ENCODE results near the gene AATK.

The AATK gene

GRCh38 chr17:81166033-81166492 lies at the start of gene AATK:
AATK (minus strand) TSS chr17:81166221; CDS start chr17:81165992, 229 bp downstream.
- no peak for DNase-seq (ENCODE audit: low spot score)

GRCh38 chr17:81213978-81214377 lies 48.0 kb upstream of the AATK start:
- FAIRE-seq: no peak
- DNase-seq (ENCODE audit: low spot score): no peak

More at GRCh38 chr17:81166033-81166492, at the start of gene AATK:
- FAIRE-seq: no peak

- no peak for FAIRE-seq
Measured at GRCh38 chr17:81212365-81212764, 46.3 kb upstream of the AATK start.

GRCh38 chr17:81210868-81211267 lies 44.8 kb upstream of the AATK start:
- FAIRE-seq (no peak), DNase-seq (ENCODE audit: low spot score) (no peak)

More at GRCh38 chr17:81212365-81212764, 46.3 kb upstream of the AATK start:
- DNase-seq (ENCODE audit: low spot score): no peak

- no peak for DNase-seq (ENCODE audit: low spot score)
- no peak for FAIRE-seq
Measured at GRCh38 chr17:81210466-81210865, 44.4 kb upstream of the AATK start.

GRCh38 chr17:81209141-81209540 lies 43.1 kb upstream of the AATK start:
- DNase-seq (ENCODE audit: low spot score) (no peak), FAIRE-seq (no peak)

- no peak for FAIRE-seq
Measured at GRCh38 chr17:81208651-81209050, 42.6 kb upstream of the AATK start.

GRCh38 chr17:81207610-81208581 lies 41.9 kb upstream of the AATK start:
- FAIRE-seq (no peak), DNase-seq (ENCODE audit: low spot score) (no peak)

More at GRCh38 chr17:81208651-81209050, 42.6 kb upstream of the AATK start:
- no peak for DNase-seq (ENCODE audit: low spot score)

GRCh38 chr17:81206657-81207056 lies 40.6 kb upstream of the AATK start:
- DNase-seq (ENCODE audit: low spot score) (no peak), FAIRE-seq (no peak)

GRCh38 chr17:81206166-81206565 lies 40.1 kb upstream of the AATK start:
- FAIRE-seq (no peak), DNase-seq (ENCODE audit: low spot score) (no peak)

GRCh38 chr17:81204578-81204977 lies 38.6 kb upstream of the AATK start:
- FAIRE-seq (no peak), DNase-seq (ENCODE audit: low spot score) (no peak)

- no peak for FAIRE-seq
- DNase-seq (ENCODE audit: low spot score): no peak
Measured at GRCh38 chr17:81203136-81203535, 37.1 kb upstream of the AATK start.

GRCh38 chr17:81202318-81202717 lies 36.3 kb upstream of the AATK start:
- no peak for FAIRE-seq

GRCh38 chr17:81200695-81201580 lies 34.9 kb upstream of the AATK start:
- DNase-seq (ENCODE audit: low spot score): peak; percentile 50
- no peak for FAIRE-seq

More at GRCh38 chr17:81202318-81202717, 36.3 kb upstream of the AATK start:
- DNase-seq (ENCODE audit: low spot score): no peak

GRCh38 chr17:81200201-81200600 lies 34.2 kb upstream of the AATK start:
- no peak for FAIRE-seq

GRCh38 chr17:81199482-81199830 lies 33.4 kb upstream of the AATK start:
- no peak for FAIRE-seq
- no peak for DNase-seq (ENCODE audit: low spot score)

More at GRCh38 chr17:81200201-81200600, 34.2 kb upstream of the AATK start:
- no peak for DNase-seq (ENCODE audit: low spot score)

- no peak for DNase-seq (ENCODE audit: low spot score)
- FAIRE-seq: no peak
Measured at GRCh38 chr17:81198826-81199481, 32.9 kb upstream of the AATK start.

- FAIRE-seq: no peak
Measured at GRCh38 chr17:81197831-81198490, 31.9 kb upstream of the AATK start.

GRCh38 chr17:81197409-81197795 lies 31.4 kb upstream of the AATK start:
- FAIRE-seq: no peak
- no peak for DNase-seq (ENCODE audit: low spot score)

More at GRCh38 chr17:81197831-81198490, 31.9 kb upstream of the AATK start:
- DNase-seq (ENCODE audit: low spot score): no peak

GRCh38 chr17:81196505-81197408 lies 30.7 kb upstream of the AATK start:
- FAIRE-seq (no peak), DNase-seq (ENCODE audit: low spot score) (no peak)

Measured in RCC 7860 (cell line).